Stimulated activated CD4-positive, alpha-beta T cell treated with anti-CD3 and anti-CD28 coated beads, Interleukin-15, amount 100 ng/mL, for 24 hours (primary cell): ENCODE results near the gene CAMK1D.
"Not testable (repeated sequence)": the region's sequence is repeated elsewhere in the genome, so short reads cannot be mapped to it uniquely, and the experiment has no call there.

Experiments
- DNase-seq: peaks from one replicate; pipeline ENCODE4 v3.0.0-alpha.2; 2020

CAMK1D gene

GRCh38 chr10:12808014-12808613 is 458.8 kb downstream of the CAMK1D start:
- no peak for DNase-seq

DNA sequence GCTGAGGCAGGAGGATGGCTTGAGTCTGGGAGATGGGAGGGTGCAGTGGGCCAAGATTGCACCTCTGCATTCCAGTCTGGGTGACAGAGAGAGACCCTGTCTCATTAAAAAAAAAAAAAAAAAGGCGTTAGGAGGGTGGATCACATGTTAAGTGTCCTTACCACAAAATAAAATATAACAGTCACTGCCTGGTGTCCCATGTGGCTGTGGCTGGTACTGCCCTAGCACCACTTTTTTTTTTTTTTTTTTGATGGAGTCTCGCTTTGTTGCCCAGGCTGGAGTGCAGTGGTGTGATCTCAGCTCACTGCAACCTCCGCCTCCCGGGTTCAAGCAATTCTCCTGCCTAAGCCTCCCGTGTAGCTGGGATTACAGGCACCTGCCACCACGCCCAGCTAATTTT is 460.7 kb downstream of the CAMK1D start:
- not testable (repeated sequence) for DNase-seq

DNA sequence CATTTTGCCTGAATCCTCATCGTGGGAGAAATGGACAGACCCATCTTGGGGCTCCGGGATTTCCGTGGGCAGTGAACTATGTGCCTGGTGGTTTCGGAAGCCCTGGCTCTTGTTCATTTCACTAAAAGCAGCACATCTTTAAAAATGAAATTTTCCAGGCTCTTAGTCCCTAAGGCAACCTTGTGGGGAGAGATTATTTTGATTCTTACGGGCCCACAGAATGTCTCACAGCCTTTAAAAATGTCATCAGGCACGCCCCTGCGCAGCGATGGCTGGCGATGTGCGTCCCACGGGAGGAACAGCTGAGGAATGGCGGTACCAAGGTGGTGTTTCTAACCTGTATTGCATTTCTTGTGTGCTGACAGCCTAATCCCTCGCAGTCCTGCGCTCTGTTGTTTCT is 462.5 kb downstream of the CAMK1D start:
- DNase-seq, result no peak

DNA sequence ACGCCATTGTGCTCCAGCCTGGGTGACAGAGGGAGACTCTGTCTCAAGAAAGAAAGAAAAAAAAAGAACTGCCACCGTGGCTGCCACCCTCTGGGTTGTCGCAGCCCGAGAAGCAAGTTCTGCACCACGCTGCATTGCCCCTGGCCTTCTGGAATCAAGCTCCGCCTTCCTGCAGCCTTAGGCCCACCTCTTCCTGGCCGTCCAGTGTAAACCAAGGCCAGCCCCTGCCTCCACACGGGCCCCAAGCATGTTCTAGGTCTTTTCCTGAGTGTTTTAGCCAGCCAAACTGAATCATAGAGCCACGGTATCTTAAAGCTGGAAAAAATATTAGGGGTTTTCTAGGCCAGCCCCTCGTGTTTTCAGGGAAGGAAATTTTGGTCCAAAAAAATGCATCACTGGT is 463.2 kb downstream of the CAMK1D start:
- DNase-seq, result no peak

DNA sequence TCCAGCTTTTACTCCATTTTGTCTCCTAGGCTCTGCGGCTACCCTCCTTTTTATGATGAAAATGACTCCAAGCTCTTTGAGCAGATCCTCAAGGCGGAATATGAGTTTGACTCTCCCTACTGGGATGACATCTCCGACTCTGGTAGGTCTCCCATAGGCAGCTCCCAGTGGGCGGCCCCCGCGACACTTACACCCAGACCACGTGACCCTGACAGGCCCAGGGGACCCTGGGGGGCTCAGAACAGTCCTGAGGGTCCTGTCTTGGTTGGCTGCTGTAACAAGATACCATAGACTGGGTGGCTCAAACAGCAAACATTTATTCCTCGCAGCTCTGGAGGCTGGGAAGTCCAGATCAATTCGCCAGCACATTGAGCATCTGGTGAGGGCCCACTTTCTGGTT is 464.8 kb downstream of the CAMK1D start:
- no peak for DNase-seq

- no peak for DNase-seq
Observed at GRCh38 chr10:12819071-12819470, 469.7 kb downstream of the CAMK1D start.

GRCh38 chr10:12819656-12820055 is 470.3 kb downstream of the CAMK1D start:
- DNase-seq, result no peak

GRCh38 chr10:12822126-12822892 is 473.0 kb downstream of the CAMK1D start:
- no peak for DNase-seq

DNA sequence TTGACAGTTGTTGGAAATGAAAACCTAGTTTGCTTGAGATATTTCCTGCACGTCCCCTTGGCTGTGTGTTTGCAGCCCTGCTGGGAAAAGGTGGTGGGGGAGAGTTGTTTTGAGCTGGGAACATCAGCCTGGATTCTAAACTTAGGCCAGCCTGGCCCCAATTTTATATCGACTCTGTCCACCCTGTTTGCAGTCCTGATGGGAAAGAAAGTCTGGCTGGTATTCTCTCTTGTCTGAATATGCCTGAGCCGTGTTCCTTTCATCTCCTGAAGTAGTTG is 473.5 kb downstream of the CAMK1D start:
- DNase-seq, result no peak

DNA sequence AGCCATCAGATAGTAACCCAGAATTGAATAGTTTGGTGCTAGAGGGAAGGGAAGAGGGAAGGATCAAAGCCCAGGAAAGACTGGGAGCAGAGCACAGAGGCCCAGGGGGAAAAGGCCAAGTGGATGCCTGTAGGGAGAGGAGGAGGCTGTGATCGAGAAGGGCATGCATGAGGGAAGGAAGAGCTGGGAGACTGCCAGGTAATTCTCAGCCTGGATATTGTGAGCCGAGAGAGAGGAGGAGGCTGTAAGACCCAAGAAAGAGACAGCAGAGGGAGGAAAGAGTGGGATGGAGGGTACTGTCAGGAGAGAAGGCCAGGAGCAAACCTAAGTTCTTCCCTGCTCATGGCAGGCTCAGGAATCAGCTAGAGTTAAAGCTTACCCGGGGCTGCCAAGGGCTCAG is 474.0 kb downstream of the CAMK1D start:
- DNase-seq, result no peak

GRCh38 chr10:12825260-12825849 is 476.0 kb downstream of the CAMK1D start:
- DNase-seq, result no peak

DNA sequence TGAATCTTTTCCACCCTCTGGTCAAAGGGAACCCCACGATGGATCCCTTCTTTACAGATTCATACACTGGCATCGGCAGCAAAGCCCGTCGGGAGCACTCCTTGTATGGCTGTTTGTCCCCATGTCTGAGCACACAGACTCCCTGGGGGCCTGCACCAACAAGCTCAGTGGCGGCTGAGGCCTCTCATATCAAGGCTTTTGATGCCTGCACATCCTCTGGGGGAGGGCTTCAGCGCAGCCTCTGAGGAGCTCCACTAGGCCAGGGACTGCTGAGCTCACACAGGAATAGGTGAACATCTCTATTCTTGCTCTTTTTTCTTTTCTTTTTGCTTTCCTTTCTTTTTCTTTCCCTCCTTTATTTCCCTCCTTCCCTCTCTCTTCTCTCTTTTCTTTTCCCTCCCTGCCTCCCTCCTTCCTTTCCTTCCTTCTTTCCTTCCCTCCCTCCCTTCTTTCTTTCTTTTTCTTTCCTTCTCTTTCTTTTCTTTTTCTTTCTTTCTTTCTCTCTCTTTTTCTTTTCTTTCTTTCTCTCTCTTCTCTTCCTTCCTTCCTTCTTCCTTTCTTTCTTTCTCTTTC is 477.5 kb downstream of the CAMK1D start:
- DNase-seq, result no peak

- no peak for DNase-seq
Observed at GRCh38 chr10:12828736-12829135, 479.4 kb downstream of the CAMK1D start.

DNA sequence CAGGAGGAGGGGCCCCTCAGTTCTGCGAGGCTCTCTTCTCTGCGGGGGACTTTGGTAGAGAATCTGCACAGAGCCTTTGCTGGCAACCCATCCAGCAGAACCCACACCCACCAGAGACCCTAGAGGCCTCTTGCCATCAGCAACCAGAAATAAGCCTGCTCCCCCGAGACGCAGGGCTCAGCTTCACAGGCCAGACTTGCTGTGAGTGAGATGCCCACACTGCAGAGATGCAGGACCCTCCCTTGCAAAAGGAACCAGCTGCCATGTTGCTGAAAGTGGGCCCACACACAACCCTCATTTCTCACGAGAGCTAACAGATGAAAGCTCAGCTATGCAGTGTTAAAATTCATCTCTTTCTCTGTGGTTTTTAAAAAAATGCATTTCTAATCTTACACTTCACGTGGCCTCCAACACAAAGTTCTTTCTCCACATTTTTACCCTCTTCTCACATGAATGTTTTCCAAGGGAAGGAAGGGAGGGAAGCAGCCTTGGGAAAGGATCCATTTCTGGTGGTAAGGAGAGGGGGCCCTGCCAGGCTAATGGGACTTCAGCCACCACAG is 480.6 kb downstream of the CAMK1D start:
- no peak for DNase-seq

GRCh38 chr10:12832096-12832495 is 482.7 kb downstream of the CAMK1D start:
- DNase-seq, result no peak

GRCh38 chr10:12833451-12833850 is 484.1 kb downstream of the CAMK1D start:
- no peak for DNase-seq

- DNase-seq, result no peak
Observed at GRCh38 chr10:12834116-12834665, 484.8 kb downstream of the CAMK1D start.

GRCh38 chr10:12834721-12835120 is 485.4 kb downstream of the CAMK1D start:
- DNase-seq, result no peak

GRCh38 chr10:12835709-12836108 is 486.4 kb downstream of the CAMK1D start:
- DNase-seq, result no peak

DNA sequence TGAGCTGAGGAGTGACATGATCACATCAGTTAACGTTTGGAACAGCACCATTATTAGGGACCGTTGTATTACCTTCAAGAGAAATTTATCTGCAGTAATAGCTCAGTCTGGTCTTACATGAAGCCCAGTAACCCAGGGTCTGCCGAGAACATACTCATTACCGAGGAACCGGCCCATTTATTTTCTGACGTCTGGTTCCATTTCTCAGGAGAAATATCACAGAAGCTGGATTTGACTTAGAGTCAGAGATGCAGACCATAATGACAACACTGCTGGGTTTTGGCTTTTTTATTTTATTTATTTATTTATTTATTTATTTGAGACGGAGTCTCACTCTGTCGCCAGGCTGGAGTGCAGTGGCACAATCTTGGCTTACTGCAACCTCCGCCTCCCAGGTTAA is 489.0 kb downstream of the CAMK1D start:
- no peak for DNase-seq

- no peak for DNase-seq
Observed at GRCh38 chr10:12838995-12839927, 489.9 kb downstream of the CAMK1D start.

DNA sequence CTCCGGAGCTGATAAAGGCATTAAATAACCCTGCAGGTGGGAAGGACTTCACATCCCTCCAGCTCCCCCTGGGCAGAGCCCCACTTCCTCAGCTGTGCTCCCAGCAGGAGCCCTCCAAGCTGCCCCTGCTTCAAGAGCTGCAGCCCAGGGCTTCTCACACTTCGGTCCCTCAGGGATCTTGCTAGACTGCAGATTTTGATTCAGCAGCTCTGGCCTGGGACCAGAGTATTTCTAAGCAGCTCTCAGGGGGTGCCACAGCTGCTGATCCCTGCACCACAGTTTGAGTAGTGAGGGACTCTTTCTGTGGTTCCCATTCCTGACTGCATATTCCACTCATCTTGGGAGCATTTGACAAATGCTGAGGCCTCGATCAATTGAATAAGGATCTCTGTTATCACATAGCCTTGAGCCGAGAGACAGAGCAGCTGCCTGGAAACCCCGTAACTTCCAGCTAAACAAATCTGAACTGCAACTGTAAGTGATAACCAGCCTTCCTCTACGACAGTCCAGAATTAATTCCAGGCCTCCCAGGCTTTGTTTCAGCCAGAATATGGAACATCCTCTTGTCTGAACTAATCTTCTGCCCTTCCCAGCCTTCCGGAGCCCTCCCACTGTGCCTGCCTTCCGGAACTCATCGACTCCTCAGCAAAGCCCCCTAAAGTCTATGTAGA is 490.7 kb downstream of the CAMK1D start:
- no peak for DNase-seq
